ENCODE measurements around the gene ADAMTS13. TPM values are rescaled to one million over a fixed set of nuclear protein-coding genes. Genes with fewer than 3 reads are reported as not detected.

Gene ADAMTS13
- total RNA-seq, 2 experiments from 2014 or later: 2.1 to 2.4 TPM

DNA sequence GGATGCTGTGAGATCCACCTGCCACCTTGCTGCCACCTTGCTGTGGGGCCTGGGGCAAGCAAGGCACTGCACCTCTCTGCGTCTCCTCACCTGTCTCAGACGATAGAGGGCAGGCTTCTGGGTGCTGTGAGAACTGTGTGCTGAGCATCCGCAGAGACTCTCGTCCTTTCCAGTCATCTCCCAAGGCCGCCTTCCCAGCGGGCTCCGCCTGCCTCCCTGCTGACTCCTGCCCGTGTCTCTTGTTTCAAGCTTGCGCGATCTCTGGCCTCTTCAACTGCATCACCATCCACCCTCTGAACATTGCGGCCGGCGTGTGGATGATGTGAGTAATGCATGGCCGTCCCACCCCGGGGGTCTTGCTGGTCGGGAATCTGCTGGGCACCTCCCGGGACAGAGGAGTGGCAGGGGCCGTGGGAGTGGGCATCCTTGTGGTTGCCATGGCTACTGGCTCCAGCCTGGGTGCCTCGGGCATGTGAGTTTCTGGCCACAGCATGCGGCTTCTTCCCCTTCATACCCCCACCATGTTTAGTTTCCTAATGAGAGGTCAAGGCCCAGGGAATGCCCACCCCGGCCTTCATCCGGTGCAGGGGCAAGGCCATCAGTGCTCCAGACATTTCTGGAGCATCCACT, 41.2 kb downstream of the ADAMTS13 start:
- Mint-ChIP-seq H3K27ac (no peak overlapping the region), H3K27me3 (peaks cover 12% of the 10 kb centered on the region)

DNA sequence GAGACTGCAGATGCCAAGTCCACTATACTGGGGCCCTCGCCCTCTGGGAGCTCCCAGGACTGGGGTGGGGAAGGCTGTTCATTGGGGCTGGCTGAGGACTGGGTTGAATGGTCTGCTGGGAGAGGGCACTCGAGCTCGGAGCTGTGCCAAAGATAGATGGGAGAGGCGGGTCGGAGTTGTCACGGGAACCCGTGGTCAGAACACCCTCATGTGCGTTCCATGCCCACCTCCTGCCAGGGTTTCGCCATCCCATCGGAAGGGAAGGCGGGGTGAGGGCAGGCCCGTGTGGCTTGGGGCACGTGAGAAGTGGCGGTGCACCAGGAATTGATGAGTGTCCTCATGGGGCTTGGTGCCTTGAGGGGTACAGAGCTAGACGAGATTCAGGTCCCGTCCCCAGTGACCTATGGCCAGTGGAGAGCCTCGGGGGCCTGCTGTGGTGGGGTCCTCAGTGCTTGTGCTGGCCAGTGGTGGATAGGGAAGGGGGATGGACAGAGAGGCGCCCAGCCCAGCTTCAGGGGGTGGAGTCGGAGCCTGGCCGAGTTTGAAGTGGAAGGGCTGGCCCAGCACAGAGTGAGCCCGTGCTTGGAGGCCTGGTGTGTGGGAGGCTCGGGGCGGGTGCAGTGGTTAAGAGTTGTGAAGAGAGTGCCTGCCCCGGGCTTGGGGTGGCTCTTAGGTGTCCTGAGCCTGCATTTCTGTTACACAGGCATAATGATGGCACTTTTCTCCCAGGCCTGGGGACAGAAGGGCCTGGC, 41.9 kb downstream of the ADAMTS13 start:
- Mint-ChIP-seq H3K9me3 (no peaks in the 10 kb centered on the region), H3K36me3 (ENCODE audit: low read depth) (no peaks in the 10 kb centered on the region), H3K27ac (no peak overlapping the region), H3K27me3 (peaks cover 12% of the 10 kb centered on the region), H3K4me1 (peaks cover 8% of the 10 kb centered on the region), H3K4me3 (no peak overlapping the region)
- CTCF ChIA-PET: no interaction called here
- POLR2A ChIA-PET: no interaction called here
- no peak for DNase-seq

More for the DNA sequence above, 41.2 kb downstream of the ADAMTS13 start:
- H3K4me3 Mint-ChIP-seq: no peak overlapping the region
- H3K9me3 Mint-ChIP-seq: no peaks in the 10 kb centered on the region
- H3K4me1 Mint-ChIP-seq: peaks cover 8% of the 10 kb centered on the region
- H3K36me3 Mint-ChIP-seq (ENCODE audit: low read depth): no peaks in the 10 kb centered on the region
- ChIA-PET CTCF (no interaction called here), POLR2A (no interaction called here)
- no peak for DNase-seq

GRCh38 chr9:133464638-133465037, 42.5 kb downstream of the ADAMTS13 start:
- ChIA-PET CTCF (no interaction called here), POLR2A (no interaction called here)
- peaks cover 8% of the 10 kb centered on the region for H3K4me1 Mint-ChIP-seq

GRCh38 chr9:133465984-133466383, 43.8 kb downstream of the ADAMTS13 start:
- H3K27ac Mint-ChIP-seq: no peak overlapping the region
- H3K27me3 Mint-ChIP-seq: peaks cover 9% of the 10 kb centered on the region
- no peaks in the 10 kb centered on the region for H3K4me1 Mint-ChIP-seq
- DNase-seq: no peak
- ChIA-PET POLR2A (no interaction called here), CTCF (no interaction called here)
- H3K36me3 Mint-ChIP-seq (ENCODE audit: low read depth): no peaks in the 10 kb centered on the region
- H3K4me3 Mint-ChIP-seq: no peak overlapping the region
- no peaks in the 10 kb centered on the region for H3K9me3 Mint-ChIP-seq

More at GRCh38 chr9:133464638-133465037, 42.5 kb downstream of the ADAMTS13 start:
- Mint-ChIP-seq H3K9me3 (no peaks in the 10 kb centered on the region), H3K27me3 (peaks cover 12% of the 10 kb centered on the region), H3K27ac (no peak overlapping the region), H3K4me3 (no peak overlapping the region), H3K36me3 (ENCODE audit: low read depth) (no peaks in the 10 kb centered on the region)
- no peak for DNase-seq

- POLR2A ChIA-PET: no interaction called here
- Mint-ChIP-seq H3K27ac (no peak overlapping the region), H3K27me3 (peaks cover 3% of the 10 kb centered on the region), H3K36me3 (ENCODE audit: low read depth) (no peaks in the 10 kb centered on the region), H3K4me3 (no peak overlapping the region), H3K4me1 (no peaks in the 10 kb centered on the region), H3K9me3 (no peaks in the 10 kb centered on the region)
- CTCF ChIA-PET: no interaction called here
- no peak for DNase-seq
These were observed 44.9 kb downstream of the ADAMTS13 start for GRCh38 chr9:133467101-133467500.

GRCh38 chr9:133468374-133468773, 46.2 kb downstream of the ADAMTS13 start:
- Mint-ChIP-seq H3K36me3 (ENCODE audit: low read depth) (no peaks in the 10 kb centered on the region), H3K4me3 (no peak overlapping the region), H3K27me3 (no peaks in the 10 kb centered on the region), H3K9me3 (no peaks in the 10 kb centered on the region), H3K4me1 (no peaks in the 10 kb centered on the region), H3K27ac (no peak overlapping the region)
- DNase-seq: no peak
- POLR2A ChIA-PET: no interaction called here
- CTCF ChIA-PET: no interaction called here

- Mint-ChIP-seq H3K36me3 (ENCODE audit: low read depth) (no peaks in the 10 kb centered on the region), H3K27me3 (no peaks in the 10 kb centered on the region), H3K4me3 (no peak overlapping the region), H3K4me1 (no peaks in the 10 kb centered on the region), H3K9me3 (no peaks in the 10 kb centered on the region), H3K27ac (no peak overlapping the region)
- DNase-seq: no peak
- ChIA-PET POLR2A (no interaction called here), CTCF (no interaction called here)
These were observed 46.7 kb downstream of the ADAMTS13 start for GRCh38 chr9:133468777-133469421.

DNA sequence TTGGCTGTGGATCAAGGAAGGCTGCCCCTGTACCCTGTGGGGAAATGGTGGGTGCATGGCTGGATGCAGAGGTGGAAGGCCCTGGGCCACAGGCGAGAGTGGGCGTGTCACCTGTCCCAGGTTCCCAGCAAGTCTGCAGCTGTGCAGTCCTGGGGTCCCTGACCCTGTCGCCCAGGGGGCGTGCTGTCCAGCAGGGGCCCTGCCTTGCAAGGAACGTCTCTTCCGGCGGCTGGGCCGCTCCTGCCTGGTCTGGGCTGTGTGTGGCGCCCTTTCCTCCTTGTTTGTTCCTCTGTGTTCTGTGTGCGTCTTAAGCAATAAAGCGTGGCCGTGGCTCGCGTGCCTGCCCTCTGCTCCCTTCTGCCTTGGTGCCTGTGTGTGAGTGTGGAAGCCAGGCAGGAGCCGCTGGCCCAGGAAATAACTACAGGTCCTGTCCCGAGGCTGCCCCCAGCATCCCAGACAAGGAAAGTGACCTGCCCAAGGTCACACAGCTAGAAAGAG, 48.3 kb downstream of the ADAMTS13 start:
- CTCF ChIA-PET: no interaction called here
- Mint-ChIP-seq H3K4me3 (no peak overlapping the region), H3K9me3 (no peaks in the 10 kb centered on the region), H3K27me3 (no peaks in the 10 kb centered on the region), H3K36me3 (ENCODE audit: low read depth) (no peaks in the 10 kb centered on the region), H3K27ac (no peak overlapping the region), H3K4me1 (peaks cover 3% of the 10 kb centered on the region)
- POLR2A ChIA-PET: no interaction called here
- DNase-seq: no peak

DNA sequence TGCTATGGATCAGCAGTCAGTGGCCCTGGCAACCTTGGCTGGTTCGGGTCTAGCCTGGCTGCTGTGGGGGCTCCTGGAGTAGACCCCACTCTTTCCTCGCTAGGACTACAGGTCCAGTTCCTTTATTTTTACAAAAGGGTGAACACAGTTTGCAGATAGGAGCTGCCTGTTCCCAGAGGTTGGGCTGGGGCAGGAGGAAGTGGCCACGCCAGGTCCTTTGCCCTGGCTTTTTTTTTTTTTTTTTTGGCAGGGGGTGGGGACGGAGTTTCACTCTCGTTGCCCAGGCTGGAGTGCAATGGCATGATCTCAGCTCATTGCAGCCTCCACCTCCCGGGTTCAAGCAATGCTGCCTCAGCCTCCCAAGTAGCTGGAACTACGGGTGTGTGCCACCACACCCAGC, 48.8 kb downstream of the ADAMTS13 start:
- Mint-ChIP-seq H3K4me1 (peaks cover 3% of the 10 kb centered on the region), H3K9me3 (no peaks in the 10 kb centered on the region), H3K36me3 (ENCODE audit: low read depth) (no peaks in the 10 kb centered on the region), H3K27ac (no peak overlapping the region), H3K4me3 (no peak overlapping the region), H3K27me3 (no peaks in the 10 kb centered on the region)
- no peak for DNase-seq
- ChIA-PET CTCF (no interaction called here), POLR2A (no interaction called here)

GRCh38 chr9:133471551-133472276, 49.5 kb downstream of the ADAMTS13 start:
- Mint-ChIP-seq H3K9me3 (no peaks in the 10 kb centered on the region), H3K36me3 (ENCODE audit: low read depth) (no peaks in the 10 kb centered on the region), H3K4me3 (no peak overlapping the region), H3K4me1 (peaks cover 3% of the 10 kb centered on the region), H3K27ac (no peak overlapping the region), H3K27me3 (no peaks in the 10 kb centered on the region)
- POLR2A ChIA-PET: no interaction called here
- no peak for DNase-seq
- CTCF ChIA-PET: no interaction called here

- POLR2A ChIA-PET: no interaction called here
These were observed 50.1 kb downstream of the ADAMTS13 start for GRCh38 chr9:133472277-133472645.

DNA sequence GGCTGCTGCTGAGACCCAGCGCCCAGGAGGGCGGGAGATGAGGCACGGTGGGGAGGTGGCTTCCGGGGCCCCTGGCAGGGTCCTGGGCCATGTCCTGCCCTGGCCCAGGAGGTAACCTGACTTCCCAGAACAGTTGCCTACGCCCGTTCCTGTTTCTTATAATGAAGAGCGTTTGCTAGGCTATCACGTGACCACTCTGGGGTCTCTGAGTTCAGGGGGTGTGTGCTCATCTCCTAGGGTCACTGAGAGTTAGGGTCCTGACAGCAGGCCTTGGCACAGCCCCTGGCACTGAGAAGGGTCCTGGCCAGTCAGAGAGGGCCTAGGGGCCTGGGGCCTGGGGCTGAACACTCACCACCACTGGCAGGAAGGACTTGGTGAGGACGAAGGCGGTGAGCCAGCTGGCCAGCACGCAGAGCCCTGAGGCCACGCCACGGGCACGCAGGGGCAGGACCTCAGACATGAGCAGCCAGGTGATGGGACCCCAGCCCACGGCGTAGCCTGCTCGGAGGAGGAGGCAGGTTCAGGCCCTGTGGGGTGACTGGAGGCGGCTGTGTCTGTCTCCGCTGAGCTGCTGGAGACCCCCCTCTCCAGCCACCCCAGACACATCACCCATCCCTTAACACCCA, 50.7 kb downstream of the ADAMTS13 start:
- H3K9me3 Mint-ChIP-seq: no peaks in the 10 kb centered on the region
- H3K27ac Mint-ChIP-seq: no peak overlapping the region
- DNase-seq: no peak
- no peak overlapping the region for H3K4me3 Mint-ChIP-seq
- ChIA-PET POLR2A (no interaction called here), CTCF (no interaction called here)
- no peaks in the 10 kb centered on the region for H3K27me3 Mint-ChIP-seq
- peaks cover 3% of the 10 kb centered on the region for H3K4me1 Mint-ChIP-seq
- H3K36me3 Mint-ChIP-seq (ENCODE audit: low read depth): no peaks in the 10 kb centered on the region

More at GRCh38 chr9:133472277-133472645, 50.1 kb downstream of the ADAMTS13 start:
- H3K27me3 Mint-ChIP-seq: no peaks in the 10 kb centered on the region
- no peak for DNase-seq
- no peaks in the 10 kb centered on the region for H3K9me3 Mint-ChIP-seq
- CTCF ChIA-PET: no interaction called here
- no peak overlapping the region for H3K4me3 Mint-ChIP-seq
- H3K36me3 Mint-ChIP-seq (ENCODE audit: low read depth): no peaks in the 10 kb centered on the region
- no peak overlapping the region for H3K27ac Mint-ChIP-seq
- peaks cover 3% of the 10 kb centered on the region for H3K4me1 Mint-ChIP-seq

DNA sequence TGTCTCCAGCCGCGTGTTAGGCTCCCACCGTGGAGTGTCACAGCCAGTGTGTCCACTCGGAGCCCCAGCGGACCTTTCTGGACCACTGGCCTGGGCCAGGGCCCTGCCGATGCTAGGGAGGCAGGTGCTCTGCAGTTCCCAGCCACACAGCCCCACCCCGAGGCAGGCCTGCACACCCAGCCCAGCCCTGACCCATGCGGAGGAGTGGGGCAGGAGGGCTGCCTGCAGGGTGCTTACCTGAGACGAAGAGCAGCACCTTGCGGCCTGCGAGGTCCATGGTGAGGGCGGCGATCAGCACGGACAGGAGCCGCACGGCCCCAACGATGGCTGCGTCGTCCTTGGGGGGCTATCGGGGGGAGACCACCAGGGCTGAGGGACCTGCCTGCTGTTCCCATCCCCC, 51.6 kb downstream of the ADAMTS13 start:
- no peak overlapping the region for H3K27ac Mint-ChIP-seq
- POLR2A ChIA-PET: no interaction called here
- H3K4me3 Mint-ChIP-seq: no peak overlapping the region
- H3K9me3 Mint-ChIP-seq: no peaks in the 10 kb centered on the region
- no peak for DNase-seq
- CTCF ChIA-PET: interaction anchor here (1.0 kb wide), 1 partner anchor 73 kb away, joined by 3 read pairs; no protein-coding TSS in a partner anchor
- H3K36me3 Mint-ChIP-seq (ENCODE audit: low read depth): no peaks in the 10 kb centered on the region
- no peaks in the 10 kb centered on the region for H3K27me3 Mint-ChIP-seq
- peaks cover 5% of the 10 kb centered on the region for H3K4me1 Mint-ChIP-seq

Measured in activated CD4-positive, alpha-beta memory T cell treated with anti-CD3 and anti-CD28 coated beads, Interleukin-2, amount 10 ng/mL, durations not matched to agents 7 days and 5 days (primary cell).